ENCODE measurements around the gene IL12RB1. TPM values are rescaled to one million over a fixed set of nuclear protein-coding genes. Genes with fewer than 3 reads are reported as not detected.

IL12RB1 gene
- total and polyA plus RNA-seq, 5 experiments from 2014 or later: 17.5 to 32.9 (median 18.5) TPM

GRCh38 chr19:18083929-18084684 lies 2.6 kb downstream of the IL12RB1 start:
- H3K4me1 Mint-ChIP-seq: peaks cover 22 to 50% (median 42%) of the 10 kb centered on the region in 4 donors

GRCh38 chr19:18074192-18074591 lies 12.5 kb downstream of the IL12RB1 start:
- peaks cover 0 to 69% (median 22%) of the 10 kb centered on the region in 3 donors for H3K36me3 Mint-ChIP-seq
- H3K27ac Mint-ChIP-seq: peak overlapping the region in 3 of 10 donors; percentile 22 to 43 (median 33)
- H3K4me1 Mint-ChIP-seq: peaks cover 8 to 16% (median 12%) of the 10 kb centered on the region in 4 donors
- POLR2A ChIA-PET: no interaction called here
- no peak for ATAC-seq
- no peaks in the 10 kb centered on the region for H3K27me3 Mint-ChIP-seq
- no peak for DNase-seq
- no peak overlapping the region for H3K4me3 Mint-ChIP-seq
- no peaks in the 10 kb centered on the region for H3K9me3 Mint-ChIP-seq

More at GRCh38 chr19:18083929-18084684, 2.6 kb downstream of the IL12RB1 start:
- H3K9me3 Mint-ChIP-seq: peaks cover 0 to 10% (median 0%) of the 10 kb centered on the region in 9 donors
- peak overlapping the region in 6 of 10 donors; percentile 17 to 97 (median 38) for H3K4me3 Mint-ChIP-seq
- H3K27ac Mint-ChIP-seq: peak overlapping the region in 6 of 10 donors; percentile 9 to 64 (median 33)
- DNase-seq (no peak), ATAC-seq (no peak)
- no peaks in the 10 kb centered on the region for H3K27me3 Mint-ChIP-seq
- peaks cover 0 to 41% (median 10%) of the 10 kb centered on the region in 3 donors for H3K36me3 Mint-ChIP-seq
- POLR2A ChIA-PET: no interaction called here

- H3K27me3 Mint-ChIP-seq: no peaks in the 10 kb centered on the region
- ATAC-seq (peak; percentile 33 to 63), DNase-seq (no peak)
- H3K4me3 Mint-ChIP-seq: peak overlapping the region in 5 of 10 donors; percentile 3 to 48 (median 8)
- H3K9me3 Mint-ChIP-seq: no peaks in the 10 kb centered on the region
- peaks cover 9 to 16% (median 12%) of the 10 kb centered on the region in 4 donors for H3K4me1 Mint-ChIP-seq
- H3K27ac Mint-ChIP-seq: peak overlapping the region in 9 of 10 donors; percentile 7 to 82 (median 55)
- POLR2A ChIA-PET: interaction anchor here (1.1 kb wide), 1 partner anchor 36 kb away, joined by 3 read pairs; no protein-coding TSS in a partner anchor
- H3K36me3 Mint-ChIP-seq: peaks cover 0 to 68% (median 18%) of the 10 kb centered on the region in 3 donors
Observed at GRCh38 chr19:18073197-18073596, 13.5 kb downstream of the IL12RB1 start.

GRCh38 chr19:18072335-18072734 lies 14.4 kb downstream of the IL12RB1 start:
- POLR2A ChIA-PET: interaction anchor here (0.5 to 1.1 kb wide), 6 partner anchors 16 to 126 kb away, joined by 3 to 5 read pairs (median 4); no protein-coding TSS in a partner anchor
- ATAC-seq (no peak), DNase-seq (no peak)
- Mint-ChIP-seq H3K27me3 (no peaks in the 10 kb centered on the region), H3K4me3 (no peak overlapping the region), H3K36me3 (peaks cover 0 to 60% (median 18%) of the 10 kb centered on the region in 3 donors), H3K9me3 (no peaks in the 10 kb centered on the region), H3K27ac (peak overlapping the region in 2 of 10 donors; percentile 3 to 22), H3K4me1 (peaks cover 9 to 16% (median 12%) of the 10 kb centered on the region in 4 donors)

- Mint-ChIP-seq H3K36me3 (peaks cover 0 to 48% (median 16%) of the 10 kb centered on the region in 3 donors), H3K27ac (peak overlapping the region in 1 of 10 donors; percentile 56), H3K9me3 (no peaks in the 10 kb centered on the region)
Observed at GRCh38 chr19:18070181-18070580, 16.6 kb downstream of the IL12RB1 start.

GRCh38 chr19:18069383-18069782 lies 17.4 kb downstream of the IL12RB1 start:
- POLR2A ChIA-PET: no interaction called here
- no peaks in the 10 kb centered on the region for H3K27me3 Mint-ChIP-seq
- H3K36me3 Mint-ChIP-seq: peaks cover 0 to 49% (median 22%) of the 10 kb centered on the region in 3 donors
- no peaks in the 10 kb centered on the region for H3K9me3 Mint-ChIP-seq
- H3K27ac Mint-ChIP-seq: peak overlapping the region in 2 of 10 donors; percentile 3 to 5
- no peak for DNase-seq
- no peak overlapping the region for H3K4me3 Mint-ChIP-seq
- peaks cover 9 to 15% (median 12%) of the 10 kb centered on the region in 4 donors for H3K4me1 Mint-ChIP-seq
- ATAC-seq: no peak

More at GRCh38 chr19:18070181-18070580, 16.6 kb downstream of the IL12RB1 start:
- Mint-ChIP-seq H3K4me1 (peaks cover 9 to 16% (median 12%) of the 10 kb centered on the region in 4 donors), H3K27me3 (no peaks in the 10 kb centered on the region), H3K4me3 (no peak overlapping the region)
- ATAC-seq (no peak), DNase-seq (no peak)
- POLR2A ChIA-PET: no interaction called here

GRCh38 chr19:18068395-18068794 lies 18.3 kb downstream of the IL12RB1 start:
- ATAC-seq (no peak), DNase-seq (no peak)
- POLR2A ChIA-PET: interaction anchor here (0.5 to 0.6 kb wide), 2 partner anchors 19 to 57 kb away, joined by 4 to 5 read pairs; no protein-coding TSS in a partner anchor
- H3K4me1 Mint-ChIP-seq: peaks cover 4 to 7% (median 6%) of the 10 kb centered on the region in 4 donors
- H3K27me3 Mint-ChIP-seq: no peaks in the 10 kb centered on the region
- no peaks in the 10 kb centered on the region for H3K9me3 Mint-ChIP-seq
- H3K36me3 Mint-ChIP-seq: peaks cover 0 to 43% (median 20%) of the 10 kb centered on the region in 3 donors
- no peak overlapping the region for H3K27ac Mint-ChIP-seq
- H3K4me3 Mint-ChIP-seq: no peak overlapping the region

GRCh38 chr19:18065173-18065495 lies 21.6 kb downstream of the IL12RB1 start:
- DNase-seq: no peak
- H3K36me3 Mint-ChIP-seq: peaks cover 0 to 30% (median 7%) of the 10 kb centered on the region in 3 donors
- H3K4me3 Mint-ChIP-seq: no peak overlapping the region
- POLR2A ChIA-PET: interaction anchor here (0.7 to 3.7 kb wide), 5 partner anchors 33 to 64 kb away, joined by 3 to 17 read pairs (median 4); partner anchors contain the start of genes ARRDC2 and MAST3
- no peaks in the 10 kb centered on the region for H3K9me3 Mint-ChIP-seq
- H3K4me1 Mint-ChIP-seq: peaks cover 0 to 4% (median under 1%) of the 10 kb centered on the region in 4 donors
- no peak for ATAC-seq
- peak overlapping the region in 2 of 10 donors; percentile 31 to 68 for H3K27ac Mint-ChIP-seq
- no peaks in the 10 kb centered on the region for H3K27me3 Mint-ChIP-seq

GRCh38 chr19:18063463-18063862 lies 23.3 kb downstream of the IL12RB1 start:
- peaks cover 0 to 20% (median 7%) of the 10 kb centered on the region in 3 donors for H3K36me3 Mint-ChIP-seq
- peaks cover 3 to 6% (median 4%) of the 10 kb centered on the region in 4 donors for H3K4me1 Mint-ChIP-seq
- DNase-seq: peak in 5 of 10 donors; percentile 22 to 76 (median 37)
- POLR2A ChIA-PET: interaction anchor here (0.6 to 3.7 kb wide), 5 partner anchors 29 to 105 kb away, joined by 3 to 17 read pairs (median 6); no protein-coding TSS in a partner anchor
- H3K9me3 Mint-ChIP-seq: no peaks in the 10 kb centered on the region
- no peak overlapping the region for H3K4me3 Mint-ChIP-seq
- peak overlapping the region in 3 of 10 donors; percentile 10 to 77 (median 33) for H3K27ac Mint-ChIP-seq
- ATAC-seq: peak in 1 of 2 donors; percentile 41
- no peaks in the 10 kb centered on the region for H3K27me3 Mint-ChIP-seq

GRCh38 chr19:18062028-18062427 lies 24.7 kb downstream of the IL12RB1 start:
- H3K36me3 Mint-ChIP-seq: peaks cover 0 to 22% (median 7%) of the 10 kb centered on the region in 3 donors
- peak overlapping the region in 1 of 10 donors; percentile 13 for H3K27ac Mint-ChIP-seq
- DNase-seq (no peak), ATAC-seq (no peak)
- H3K9me3 Mint-ChIP-seq: no peaks in the 10 kb centered on the region
- H3K4me1 Mint-ChIP-seq: peaks cover 8 to 15% (median 11%) of the 10 kb centered on the region in 4 donors
- no peaks in the 10 kb centered on the region for H3K27me3 Mint-ChIP-seq
- POLR2A ChIA-PET: interaction anchor here (0.6 to 9.0 kb wide), 9 partner anchors 17 to 62 kb away, joined by 3 to 153 read pairs (median 4); partner anchors contain the start of gene ARRDC2
- H3K4me3 Mint-ChIP-seq: no peak overlapping the region

- Mint-ChIP-seq H3K36me3 (peaks cover 0 to 19% (median 7%) of the 10 kb centered on the region in 3 donors), H3K9me3 (no peaks in the 10 kb centered on the region), H3K4me1 (peaks cover 8 to 18% (median 13%) of the 10 kb centered on the region in 4 donors), H3K27ac (peak overlapping the region in 1 of 10 donors; percentile 29), H3K27me3 (no peaks in the 10 kb centered on the region), H3K4me3 (no peak overlapping the region)
- POLR2A ChIA-PET: interaction anchor here (0.8 to 9.0 kb wide), 7 partner anchors 15 to 108 kb away, joined by 3 to 153 read pairs (median 40); partner anchors contain the start of gene ARRDC2
- no peak for DNase-seq
- no peak for ATAC-seq
Observed at GRCh38 chr19:18060472-18060871, 26.3 kb downstream of the IL12RB1 start.

GRCh38 chr19:18059902-18060301 lies 26.8 kb downstream of the IL12RB1 start:
- H3K27ac Mint-ChIP-seq: peak overlapping the region in 3 of 10 donors; percentile 62 to 78 (median 77)
- no peaks in the 10 kb centered on the region for H3K9me3 Mint-ChIP-seq
- no peaks in the 10 kb centered on the region for H3K27me3 Mint-ChIP-seq
- H3K36me3 Mint-ChIP-seq: peaks cover 0 to 14% (median 3%) of the 10 kb centered on the region in 3 donors
- H3K4me3 Mint-ChIP-seq: no peak overlapping the region
- ATAC-seq (no peak), DNase-seq (no peak)
- POLR2A ChIA-PET: interaction anchor here (0.8 to 9.0 kb wide), 8 partner anchors 14 to 108 kb away, joined by 3 to 153 read pairs (median 26); partner anchors contain the start of gene ARRDC2
- peaks cover 8 to 18% (median 13%) of the 10 kb centered on the region in 4 donors for H3K4me1 Mint-ChIP-seq
